ENCODE data around the gene GUCA1C.

Gene GUCA1C

DNA sequence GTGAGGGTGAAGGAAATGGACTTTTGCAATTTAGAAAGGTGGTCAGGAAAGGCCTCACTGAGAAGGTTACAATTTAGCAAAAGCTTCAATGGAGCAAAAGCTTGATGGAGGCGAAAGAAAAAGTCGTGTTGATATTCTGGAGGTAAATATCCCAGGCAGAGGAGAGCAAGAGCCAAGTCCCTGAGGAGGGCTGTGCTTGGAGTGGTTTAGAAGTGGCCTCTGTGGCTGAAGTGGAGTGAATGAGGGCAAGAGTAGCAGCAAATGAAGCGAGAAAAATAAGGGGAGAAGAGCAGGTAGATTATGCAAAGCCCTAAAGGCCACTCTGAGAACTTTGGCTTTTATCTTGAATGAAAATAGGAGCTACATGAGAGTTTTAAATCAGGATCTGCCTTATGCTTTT lies 54.1 kb downstream of the GUCA1C start:
- DNase-seq = no peak

GRCh38 chr3:108897883-108898282 lies 55.8 kb downstream of the GUCA1C start:
- no peak for DNase-seq

- no peak for DNase-seq
Observed at GRCh38 chr3:108894981-108895380, 58.7 kb downstream of the GUCA1C start.

DNA sequence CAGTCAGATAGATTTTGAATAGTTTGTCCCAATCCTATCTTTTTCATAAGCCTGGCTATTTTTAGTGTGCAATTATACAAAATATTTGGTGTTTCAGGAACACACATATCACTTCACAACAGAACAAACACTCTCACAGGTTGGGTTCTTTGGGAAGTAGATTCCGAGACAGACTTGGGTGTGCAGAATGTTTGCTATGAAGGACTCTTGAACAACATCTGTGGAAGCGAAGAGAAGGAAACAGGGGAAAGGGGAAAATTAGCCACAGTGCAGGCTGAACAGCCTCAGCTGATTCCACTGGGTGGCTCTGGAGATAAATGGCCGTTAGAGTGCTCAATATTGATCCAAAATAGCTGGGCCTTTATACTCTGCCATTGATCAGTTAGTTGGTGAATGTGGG lies 61.8 kb downstream of the GUCA1C start:
- DNase-seq = no peak

- no peak for DNase-seq
Observed at GRCh38 chr3:108887777-108888176, 65.9 kb downstream of the GUCA1C start.

GRCh38 chr3:108887121-108887520 lies 66.6 kb downstream of the GUCA1C start:
- no peak for DNase-seq

- no peak for DNase-seq
Observed at GRCh38 chr3:108883373-108883772, 70.3 kb downstream of the GUCA1C start.

- no peak for DNase-seq
Observed at GRCh38 chr3:108882762-108883161, 70.9 kb downstream of the GUCA1C start.

DNA sequence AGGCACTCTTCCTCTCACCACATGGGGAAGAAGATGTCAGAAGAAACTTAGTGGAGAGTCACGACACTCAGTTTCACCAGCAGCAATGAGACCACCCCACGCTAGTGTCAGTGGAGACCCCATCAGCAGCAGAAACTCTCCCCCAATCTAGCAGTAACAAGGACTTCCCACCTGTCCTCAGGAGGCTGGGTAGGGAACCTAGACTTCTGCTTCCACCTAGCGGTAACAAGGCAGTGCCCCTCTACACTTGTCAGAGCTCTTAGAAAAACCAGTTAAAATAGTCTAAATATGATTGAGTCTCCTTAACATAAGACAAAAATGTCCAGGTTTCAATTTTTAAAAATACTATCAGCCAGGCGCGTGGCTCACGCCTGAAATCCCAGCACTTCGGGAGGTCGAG lies 73.8 kb downstream of the GUCA1C start:
- DNase-seq = no peak

DNA sequence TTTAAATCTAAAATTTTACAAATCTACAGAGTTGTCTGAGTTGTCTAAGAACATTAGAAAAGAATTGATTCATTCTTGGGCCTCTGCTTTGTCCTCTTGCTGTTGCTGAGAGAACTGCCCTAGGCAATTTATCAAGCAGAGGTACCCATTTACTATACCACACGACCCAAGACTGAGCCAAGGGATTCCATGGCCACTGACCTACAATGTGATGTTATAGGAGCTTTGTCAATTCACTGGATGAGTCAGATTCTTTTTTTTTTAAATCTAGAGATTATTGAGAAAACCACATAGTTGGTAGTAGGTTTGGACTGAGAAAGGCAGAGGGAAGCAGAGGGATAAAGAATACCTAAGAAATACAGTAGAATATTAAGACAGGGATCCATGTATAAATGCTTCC lies 75.8 kb downstream of the GUCA1C start:
- no peak for DNase-seq

DNA sequence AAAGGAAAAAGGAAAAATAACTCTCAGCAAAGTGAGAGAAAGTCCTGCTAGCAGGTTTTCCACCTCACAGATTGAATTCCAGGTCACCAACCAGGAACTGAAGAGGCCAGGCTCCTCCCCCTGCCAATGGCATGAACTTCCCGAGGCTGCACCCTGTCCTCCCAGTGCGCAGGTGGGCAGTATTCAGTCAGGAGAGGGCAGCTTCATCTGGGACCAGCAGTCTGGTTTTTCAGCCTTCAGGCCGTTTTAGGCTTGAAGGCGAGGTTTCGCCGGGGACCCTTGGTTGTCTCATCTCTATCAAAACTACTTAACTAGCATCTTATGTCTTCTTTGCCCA lies 89.9 kb downstream of the GUCA1C start:
- no peak for DNase-seq

DNA sequence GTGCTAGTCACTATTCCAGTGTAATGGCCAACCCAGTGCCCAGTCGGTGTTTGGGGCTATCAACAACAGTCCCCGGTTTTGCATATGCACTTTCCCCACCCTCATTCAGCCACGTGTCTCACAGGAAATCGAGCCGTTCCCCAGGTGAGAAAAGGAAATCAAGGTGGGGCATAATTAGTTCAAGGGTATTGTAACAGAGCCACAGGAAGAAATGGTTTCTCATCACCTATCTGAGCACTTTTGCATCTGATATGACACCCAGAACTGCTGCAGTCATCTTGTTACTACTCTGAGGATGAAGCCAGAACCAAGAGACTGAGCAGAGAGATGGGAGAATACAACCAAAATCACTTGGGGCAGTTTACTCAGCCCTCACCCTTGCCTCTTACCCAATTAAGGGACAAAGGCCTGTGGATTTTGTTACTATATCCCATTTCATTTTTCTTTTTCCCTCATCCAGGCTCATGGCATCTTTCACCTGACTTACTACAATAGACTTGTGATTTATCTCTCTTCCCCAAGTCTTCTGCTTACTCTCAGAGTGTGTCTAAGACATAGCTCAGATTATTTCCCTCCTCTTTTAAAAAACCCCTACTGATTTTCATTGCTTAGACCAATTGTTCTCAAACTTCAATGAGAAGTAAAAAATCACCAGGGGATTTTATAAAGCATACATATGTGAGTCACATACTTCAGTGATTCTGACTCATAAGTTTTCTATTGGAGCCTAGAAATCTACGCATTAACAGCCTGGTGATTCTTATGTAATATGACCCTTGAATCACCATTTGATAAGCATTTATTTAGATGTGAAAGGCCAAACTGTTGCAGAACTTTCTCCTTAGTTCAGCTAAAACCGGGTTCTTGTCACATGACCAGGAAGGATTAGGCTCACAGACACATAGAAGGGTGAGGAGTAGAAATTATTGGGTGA lies 90.5 kb downstream of the GUCA1C start:
- peak; percentile 33 for DNase-seq

DNA sequence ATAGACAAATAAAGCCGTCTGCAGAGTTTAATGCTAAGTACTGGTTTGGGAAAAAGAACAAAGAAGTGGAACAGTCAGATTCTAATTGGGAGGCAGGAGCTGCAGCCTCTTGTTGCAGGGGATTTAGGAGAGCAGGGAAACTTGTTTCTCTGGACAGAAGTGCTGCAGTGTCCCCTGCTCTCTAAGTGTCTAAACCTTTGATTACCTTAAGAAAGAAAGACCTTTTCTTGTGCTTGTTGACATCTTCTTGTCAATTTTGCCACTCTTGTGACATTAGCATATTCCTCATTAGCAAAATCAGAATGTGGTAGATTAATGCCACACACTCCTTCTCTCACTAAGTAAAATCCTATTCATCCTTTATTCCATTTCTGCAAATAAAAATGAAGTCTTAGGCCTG lies 92.3 kb downstream of the GUCA1C start:
- no peak for DNase-seq

Data from stimulated activated CD4-positive, alpha-beta T cell treated with anti-CD3 and anti-CD28 coated beads, Interleukin-1b, Interleukin-23, amount 100 ng/mL, for 48 hours (primary cell).